ENCODE results near the gene CNTRL.

DNA sequence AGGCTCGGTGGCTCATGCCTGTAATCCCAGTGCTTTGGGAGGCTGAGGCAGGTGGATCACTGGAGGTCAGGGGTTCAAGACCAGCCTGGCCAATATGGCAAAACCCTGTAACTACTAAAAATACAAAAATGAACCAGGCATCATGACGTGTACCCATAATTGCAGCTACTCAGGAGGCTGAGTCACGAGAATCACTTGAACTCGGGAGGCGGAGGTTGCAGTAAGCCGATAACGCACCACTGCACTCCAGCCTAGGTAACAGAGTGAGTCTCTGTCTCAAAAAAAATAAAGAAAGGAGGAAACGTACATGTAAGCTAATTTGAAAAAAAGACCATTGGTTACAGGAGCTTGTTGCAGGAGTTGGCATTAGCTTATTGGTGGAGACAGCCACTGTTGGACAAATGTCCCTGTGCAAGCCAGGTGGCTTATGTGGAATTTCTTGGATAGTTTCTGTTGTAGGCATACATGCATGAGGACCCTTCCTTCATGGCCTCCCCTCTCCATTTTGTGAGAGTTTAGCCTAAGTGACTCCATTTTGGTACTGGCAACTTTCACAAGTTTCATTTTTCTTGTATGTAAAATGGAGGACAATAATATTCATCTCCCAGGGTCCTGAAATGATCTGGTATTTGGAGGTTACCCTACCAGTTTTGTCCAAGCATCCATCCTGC, 143.7 kb downstream of the CNTRL start:
- no peak for TF ChIP-seq YY1 (IDR thresholded peaks at IDR 0.05; ENCODE audit: low read depth)
- no peak for TF ChIP-seq ZBTB7A (IDR thresholded peaks at IDR 0.05; ENCODE audit: low read depth)
- TF ChIP-seq TAF1 (IDR thresholded peaks at IDR 0.05; ENCODE audit: low read depth), result no peak
- no peak for TF ChIP-seq EP300 (IDR thresholded peaks at IDR 0.05; ENCODE audit: borderline replicate concordance)
- TF ChIP-seq, protein P1, sequence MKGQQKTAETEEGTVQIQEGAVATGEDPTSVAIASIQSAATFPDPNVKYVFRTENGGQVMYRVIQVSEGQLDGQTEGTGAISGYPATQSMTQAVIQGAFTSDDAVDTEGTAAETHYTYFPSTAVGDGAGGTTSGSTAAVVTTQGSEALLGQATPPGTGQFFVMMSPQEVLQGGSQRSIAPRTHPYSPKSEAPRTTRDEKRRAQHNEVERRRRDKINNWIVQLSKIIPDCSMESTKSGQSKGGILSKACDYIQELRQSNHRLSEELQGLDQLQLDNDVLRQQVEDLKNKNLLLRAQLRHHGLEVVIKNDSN (IDR thresholded peaks at IDR 0.05), result no peak
- TF ChIP-seq, protein P2, sequence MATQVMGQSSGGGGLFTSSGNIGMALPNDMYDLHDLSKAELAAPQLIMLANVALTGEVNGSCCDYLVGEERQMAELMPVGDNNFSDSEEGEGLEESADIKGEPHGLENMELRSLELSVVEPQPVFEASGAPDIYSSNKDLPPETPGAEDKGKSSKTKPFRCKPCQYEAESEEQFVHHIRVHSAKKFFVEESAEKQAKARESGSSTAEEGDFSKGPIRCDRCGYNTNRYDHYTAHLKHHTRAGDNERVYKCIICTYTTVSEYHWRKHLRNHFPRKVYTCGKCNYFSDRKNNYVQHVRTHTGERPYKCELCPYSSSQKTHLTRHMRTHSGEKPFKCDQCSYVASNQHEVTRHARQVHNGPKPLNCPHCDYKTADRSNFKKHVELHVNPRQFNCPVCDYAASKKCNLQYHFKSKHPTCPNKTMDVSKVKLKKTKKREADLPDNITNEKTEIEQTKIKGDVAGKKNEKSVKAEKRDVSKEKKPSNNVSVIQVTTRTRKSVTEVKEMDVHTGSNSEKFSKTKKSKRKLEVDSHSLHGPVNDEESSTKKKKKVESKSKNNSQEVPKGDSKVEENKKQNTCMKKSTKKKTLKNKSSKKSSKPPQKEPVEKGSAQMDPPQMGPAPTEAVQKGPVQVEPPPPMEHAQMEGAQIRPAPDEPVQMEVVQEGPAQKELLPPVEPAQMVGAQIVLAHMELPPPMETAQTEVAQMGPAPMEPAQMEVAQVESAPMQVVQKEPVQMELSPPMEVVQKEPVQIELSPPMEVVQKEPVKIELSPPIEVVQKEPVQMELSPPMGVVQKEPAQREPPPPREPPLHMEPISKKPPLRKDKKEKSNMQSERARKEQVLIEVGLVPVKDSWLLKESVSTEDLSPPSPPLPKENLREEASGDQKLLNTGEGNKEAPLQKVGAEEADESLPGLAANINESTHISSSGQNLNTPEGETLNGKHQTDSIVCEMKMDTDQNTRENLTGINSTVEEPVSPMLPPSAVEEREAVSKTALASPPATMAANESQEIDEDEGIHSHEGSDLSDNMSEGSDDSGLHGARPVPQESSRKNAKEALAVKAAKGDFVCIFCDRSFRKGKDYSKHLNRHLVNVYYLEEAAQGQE (IDR thresholded peaks at IDR 0.05; ENCODE audit: low read depth), result no peak
- TF ChIP-seq, protein P3, sequence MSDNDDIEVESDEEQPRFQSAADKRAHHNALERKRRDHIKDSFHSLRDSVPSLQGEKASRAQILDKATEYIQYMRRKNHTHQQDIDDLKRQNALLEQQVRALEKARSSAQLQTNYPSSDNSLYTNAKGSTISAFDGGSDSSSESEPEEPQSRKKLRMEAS (IDR thresholded peaks at IDR 0.05), result no peak
- no peak for TF ChIP-seq RAD21 (IDR thresholded peaks at IDR 0.05; ENCODE audit: low read depth)
- no peak for TF ChIP-seq CREB1 (IDR thresholded peaks at IDR 0.05; ENCODE audit: low read depth)
- TF ChIP-seq NFIC (IDR thresholded peaks at IDR 0.05), result no peak
- TF ChIP-seq FOXM1 (IDR thresholded peaks at IDR 0.05; ENCODE audit: borderline replicate concordance, low read depth), result no peak
- TF ChIP-seq CEBPB (IDR thresholded peaks at IDR 0.05), result no peak
- no peak for TF ChIP-seq TCF12 (IDR thresholded peaks at IDR 0.05; ENCODE audit: low read depth)

Data from Ishikawa (cell line).